Adrenal gland (tissue), 12 donors: ENCODE measurements around the gene CASQ1. TPM values are rescaled to one million over a fixed set of nuclear protein-coding genes. Genes with fewer than 3 reads are reported as not detected.

Source experiments
- DNase-seq, 7 donors: peaks; one replicate each; pipeline ENCODE4 v3.0.0-alpha.2; 2019 to 2020
- H3K27ac ChIP-seq, 5 donors: fragments of 200-600 bp; sonication (generic) in 4 of 5; 1 replicate in 3 of 5; 2 replicates in 2 of 5; pipeline versions ENCODE4 v1.5.1 to v1.8.0; 2016 to 2020; ENCODE audit warnings: mild to moderate bottlenecking in 1 of 5
- H3K27me3 ChIP-seq: fragments of 200-600 bp; 2 replicates; pipeline ENCODE4 v1.8.0; 2021
- H3K36me3 ChIP-seq, 2 donors: fragments of 200-600 bp; replicated peaks in 1 of 2; 1 replicate in 1 of 2; 2 replicates in 1 of 2; pipeline versions ENCODE4 v1.5.1 to v1.8.0; 2018 to 2022
- H3K4me1 ChIP-seq, 2 donors: fragments of 200-600 bp; replicated peaks in 1 of 2; 1 replicate in 1 of 2; 2 replicates in 1 of 2; pipeline versions ENCODE4 v1.5.1 to v1.8.0; 2018 to 2021
- H3K4me3 ChIP-seq, 4 donors: fragments of 200-600 bp; sonication (generic) in 3 of 4; one replicate each; pipeline ENCODE4 v1.5.1; 2016 to 2018
- H3K9me3 ChIP-seq, 3 donors: fragments of 200-600 bp; sonication (generic) in 1 of 3; replicated peaks in 1 of 3; 1 replicate in 2 of 3; 2 replicates in 1 of 3; pipeline versions ENCODE4 v1.5.1 to v1.8.0; 2016 to 2021
- CTCF ChIP-seq, 6 experiments: fragments of 450-650 bp in 4 of 6; fragments of 200-600 bp in 2 of 6; sonication (generic) in 1 of 6; IDR thresholded peaks; 1 replicate in 5 of 6; 2 replicates in 1 of 6; pipeline versions ENCODE4 v1.5.1 to v1.8.0; 2016 to 2021; ENCODE audit warnings: antibody characterized with exemption in 6 of 6, mild to moderate bottlenecking in 2 of 6, moderate library complexity in 1 of 6
- POLR2A ChIP-seq, 2 donors: fragments of 450-650 bp; IDR thresholded peaks; one replicate each; pipeline ENCODE4 v1.6.1; 2017; ENCODE audit warnings: antibody characterized with exemption in 2 of 2, mild to moderate bottlenecking in 2 of 2, moderate library complexity in 1 of 2
- WGBS, 4 donors: extraction: QIAGEN DNeasy Blood & Tissue Kit in 2 of 4; methylation state at CpG; one replicate each; pipeline versions ENCODE4 v1.1.5 to v1.1.7; 2013 to 2017; 5-methylcytosine and 5-hydroxymethylcytosine counted together
- intact Hi-C, 2 donors: fragments of 100-400 bp; cut with DNase I; formaldehyde crosslinking; loops; one replicate each; pipeline versions ENCODE4 v1.14.1 to v1.15.0; 2022 to 2023
- polyA plus RNA-seq, 3 donors: library from polyadenylated mRNA; stranded (reverse); fragments of 200-250 nt in 2 of 3; fragments of 350-450 nt in 1 of 3; fragmentation: Illumina TruSeq in 1 of 3; extraction: RNeasy Lipid Tissue Mini Kit (QIAGEN cat#74804) in 1 of 3; gene quantifications; one replicate each; pipeline ENCODE4 v1.2.3, GENCODE V29; 2013 to 2014
- total RNA-seq, 9 donors: library from RNA; depleted of rRNA in 4 of 9; stranded (reverse); fragments of >200 nt in 4 of 9; fragments of 120-200 nt in 1 of 9; fragmentation: NEBNext Ultra II Directional in 1 of 9; extraction: Animal tissue kit (Norgen Biotek cat#: 25700) in 1 of 9; gene quantifications; one replicate each; pipeline versions ENCODE4 v1.1.0 to v1.2.4, GENCODE V29; 2013 to 2023
- donor health status: healthy with polysubstance abuse.
- donor health status: Bipolar disorder and iron deficiency.
- donor health status: DM: yes; HTN: yes; CAD: no.
- donor health status: DM: no; HTN: no; CAD: no.
- donor health status: DM: no; HTN: no; CAD: no.
- donor health status: DM: yes; HTN: yes; CAD: no.

Gene CASQ1
- total and polyA plus RNA-seq, 12 donors, result 0.11 to 1.6 (median 0.17) TPM; not detected in 7

DNA sequence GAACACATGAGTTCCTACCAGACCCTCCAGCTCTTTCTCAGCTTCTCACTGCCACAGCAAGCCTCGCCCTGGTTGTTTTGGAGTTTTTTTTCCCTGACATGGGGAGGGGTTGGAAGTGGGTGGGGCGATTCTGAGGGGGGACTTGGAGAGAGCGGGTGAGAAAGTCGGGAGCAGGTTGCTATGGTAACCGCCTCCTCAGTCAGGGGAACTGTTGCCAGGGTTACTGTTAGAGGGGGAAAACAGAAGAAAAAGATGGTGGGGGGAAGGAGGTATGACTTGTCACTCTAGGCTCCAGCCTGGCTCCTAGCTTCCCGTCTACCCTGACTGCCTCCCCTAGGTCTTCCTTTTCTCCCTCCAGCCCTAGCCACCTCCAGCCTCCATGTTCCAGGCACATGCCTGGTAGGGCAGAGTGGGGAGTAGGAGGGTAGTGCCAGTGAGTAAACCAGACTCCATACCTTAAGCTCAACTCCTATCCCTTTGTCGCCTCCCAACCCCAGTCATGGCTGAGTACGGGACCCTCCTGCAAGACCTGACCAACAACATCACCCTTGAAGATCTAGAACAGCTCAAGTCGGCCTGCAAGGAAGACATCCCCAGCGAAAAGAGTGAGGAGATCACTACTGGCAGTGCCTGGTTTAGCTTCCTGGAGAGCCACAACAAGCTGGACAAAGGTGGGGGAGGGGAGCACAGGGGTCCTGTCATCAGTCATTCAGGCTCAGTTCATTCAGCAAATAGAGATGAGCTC, 20.8 kb downstream of the CASQ1 start:
- Histone ChIP-seq H3K36me3 (peaks cover 0 to 53% of the 10 kb centered on the region in 2 donors), H3K9me3 (no peaks in the 10 kb centered on the region), H3K27ac (peak overlapping the region in 2 of 5 donors; percentile 60 to 94), H3K27me3 (no peaks in the 10 kb centered on the region), H3K4me3 (no peak overlapping the region), H3K4me1 (peaks cover 15 to 47% of the 10 kb centered on the region in 2 donors)
- 75 to 82% (median 80%) methylated on average over 10 of the region's 10 CpGs for WGBS, 4 donors
- intact Hi-C loops, result no loop called here
- DNase-seq, result peak in 1 of 7 donors; percentile 61
- TF ChIP-seq CTCF (IDR thresholded peaks at IDR 0.05) (no peak), POLR2A (IDR thresholded peaks at IDR 0.05) (no peak)

GRCh38 chr1:160214481-160215140, 24.2 kb downstream of the CASQ1 start:
- intact Hi-C loops, result no loop called here
- 79 to 95% (median 86%) methylated on average over 3 of the region's 3 CpGs for WGBS, 4 donors
- peaks cover 11 to 24% of the 10 kb centered on the region in 2 donors for H3K4me1 ChIP-seq
- no peaks in the 10 kb centered on the region for H3K9me3 ChIP-seq
- no peak overlapping the region for H3K4me3 ChIP-seq
- DNase-seq, result no peak
- H3K36me3 ChIP-seq, result peaks cover 0 to 83% of the 10 kb centered on the region in 2 donors
- H3K27ac ChIP-seq, result no peak overlapping the region
- H3K27me3 ChIP-seq, result no peaks in the 10 kb centered on the region
- TF ChIP-seq CTCF (IDR thresholded peaks at IDR 0.05) (no peak), POLR2A (IDR thresholded peaks at IDR 0.05) (no peak)

- Histone ChIP-seq H3K4me3 (no peak overlapping the region), H3K27me3 (no peaks in the 10 kb centered on the region), H3K9me3 (no peaks in the 10 kb centered on the region), H3K27ac (no peak overlapping the region), H3K4me1 (peaks cover 0 to 13% of the 10 kb centered on the region in 2 donors), H3K36me3 (peaks cover 0 to 95% of the 10 kb centered on the region in 2 donors)
- intact Hi-C loops, result no loop called here
- TF ChIP-seq CTCF (IDR thresholded peaks at IDR 0.05) (no peak), POLR2A (IDR thresholded peaks at IDR 0.05) (no peak)
- no peak for DNase-seq
Measured at GRCh38 chr1:160216301-160216700, 25.9 kb downstream of the CASQ1 start.

DNA sequence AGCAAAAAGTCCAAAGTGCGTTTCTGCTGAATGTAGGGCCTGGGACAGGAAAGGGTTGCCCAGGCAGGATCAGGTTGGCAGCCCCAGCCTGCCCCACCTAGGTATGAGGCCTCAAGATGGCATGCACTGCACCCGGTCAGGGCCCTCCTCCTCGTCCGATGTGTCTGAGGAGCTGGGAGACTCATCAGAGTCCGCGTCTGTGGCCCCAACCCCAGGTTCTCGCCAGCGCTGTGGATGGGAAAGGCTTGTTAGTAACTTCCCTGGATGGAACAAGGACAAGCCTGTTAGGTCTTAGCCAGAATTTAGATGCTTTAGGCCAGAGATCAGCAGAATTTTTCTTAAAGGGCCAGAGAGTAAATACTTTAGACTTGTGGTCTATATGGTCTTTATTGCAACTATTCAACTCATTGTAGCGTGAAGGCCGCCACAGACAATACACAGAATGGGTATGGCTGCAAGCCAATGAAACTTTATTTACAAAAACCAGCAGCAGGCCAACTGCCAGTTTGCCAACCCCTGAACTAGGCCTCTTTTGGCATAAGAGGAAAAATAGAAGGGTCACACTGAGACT, 27.2 kb downstream of the CASQ1 start:
- no peak overlapping the region for H3K4me3 ChIP-seq
- no peak for DNase-seq
- H3K36me3 ChIP-seq, result peaks cover 0 to 95% of the 10 kb centered on the region in 2 donors
- H3K27ac ChIP-seq, result peak overlapping the region in 2 of 5 donors; percentile 18 to 23
- no peak for TF ChIP-seq POLR2A (IDR thresholded peaks at IDR 0.05)
- TF ChIP-seq CTCF (IDR thresholded peaks at IDR 0.05), result no peak
- intact Hi-C loops, result loop anchor here in 1 of 2 donors (2.0 kb wide), 1 partner anchor 23 kb away; no protein-coding TSS in a partner anchor
- no peaks in the 10 kb centered on the region for H3K9me3 ChIP-seq
- H3K27me3 ChIP-seq, result no peaks in the 10 kb centered on the region
- WGBS, 4 donors, result 55 to 78% (median 70%) methylated on average over 3 to 10 of the region's 10 CpGs
- H3K4me1 ChIP-seq, result peaks cover 0 to 13% of the 10 kb centered on the region in 2 donors
